Islet precursor cell (in vitro differentiated cells): Measurements from ENCODE around the gene LRRFIP2.

Source experiments
- DNase-seq: peaks from one replicate; pipeline ENCODE4 v3.0.0-alpha.2; 2018

The LRRFIP2 gene

GRCh38 chr3:37014620-37015019 lies 159.8 kb downstream of the LRRFIP2 start:
- DNase-seq = no peak
